CD4-positive, alpha-beta T cell treated with Interleukin-17A for 1 hour (primary cell): ENCODE data around the gene PLCG2.
"Not testable (repeated sequence)": the region's sequence is repeated elsewhere in the genome, so short reads cannot be mapped to it uniquely, and the experiment has no call there.

ENCODE experiments used
- DNase-seq: peaks from one replicate; pipeline ENCODE4 v3.0.0-alpha.2; 2020

The PLCG2 gene

DNA sequence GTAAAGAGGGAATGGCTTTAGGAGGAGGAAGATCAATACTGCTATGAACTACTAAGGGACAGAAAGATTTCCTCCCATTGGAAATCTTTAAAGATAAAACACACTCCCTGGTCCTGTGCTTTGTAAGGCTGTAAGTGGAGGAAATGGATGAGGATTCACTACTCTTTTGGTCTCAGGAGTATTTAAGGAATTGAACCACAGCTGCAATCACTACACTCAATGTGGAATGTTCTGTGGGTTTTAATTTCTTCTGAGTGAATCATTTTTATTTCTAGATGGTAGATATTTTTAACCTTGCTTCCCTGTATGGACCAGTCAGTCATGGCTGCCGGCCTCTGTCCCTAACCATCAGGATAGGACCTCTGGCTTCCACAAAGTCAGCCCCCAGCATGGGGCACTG, 166.6 kb downstream of the PLCG2 start:
- no peak for DNase-seq

DNA sequence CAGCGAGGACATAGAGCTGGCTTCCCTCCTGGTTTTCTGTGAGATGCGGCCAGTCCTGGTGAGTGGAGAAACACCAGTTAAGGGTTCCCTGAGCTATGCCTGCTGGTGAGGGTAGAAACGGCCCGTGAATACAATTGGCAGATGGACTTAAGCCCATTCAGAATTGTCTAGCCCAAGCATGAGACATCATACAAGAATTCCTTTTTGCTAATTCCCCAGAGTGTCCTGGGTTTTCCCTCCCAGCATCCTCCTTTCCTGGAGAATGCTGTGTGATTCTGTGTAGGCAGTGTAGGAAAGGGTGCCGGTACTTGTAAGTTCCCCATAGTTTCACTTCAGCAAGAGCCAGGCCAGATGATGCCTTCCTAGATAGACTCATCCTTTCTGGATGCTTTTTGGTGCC, 167.1 kb downstream of the PLCG2 start:
- no peak for DNase-seq

DNA sequence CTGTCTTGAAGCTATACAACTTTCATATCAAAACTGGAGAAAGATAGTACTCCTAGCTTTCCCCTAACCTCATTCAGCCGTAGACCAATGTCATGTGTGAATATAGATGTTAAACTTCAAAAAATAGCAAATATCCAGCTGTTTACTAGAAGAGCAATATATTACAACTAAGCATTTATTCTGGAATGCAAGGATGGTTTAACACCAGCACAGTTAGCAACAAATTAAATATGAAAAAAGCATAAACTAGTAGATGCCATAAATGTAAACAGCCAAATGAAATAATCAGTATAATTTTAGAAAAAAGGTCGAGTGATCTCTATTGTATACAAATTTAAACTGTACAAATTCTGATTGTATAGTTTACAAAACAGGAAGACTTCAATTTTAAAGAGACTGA, 172.5 kb downstream of the PLCG2 start:
- no peak for DNase-seq

DNA sequence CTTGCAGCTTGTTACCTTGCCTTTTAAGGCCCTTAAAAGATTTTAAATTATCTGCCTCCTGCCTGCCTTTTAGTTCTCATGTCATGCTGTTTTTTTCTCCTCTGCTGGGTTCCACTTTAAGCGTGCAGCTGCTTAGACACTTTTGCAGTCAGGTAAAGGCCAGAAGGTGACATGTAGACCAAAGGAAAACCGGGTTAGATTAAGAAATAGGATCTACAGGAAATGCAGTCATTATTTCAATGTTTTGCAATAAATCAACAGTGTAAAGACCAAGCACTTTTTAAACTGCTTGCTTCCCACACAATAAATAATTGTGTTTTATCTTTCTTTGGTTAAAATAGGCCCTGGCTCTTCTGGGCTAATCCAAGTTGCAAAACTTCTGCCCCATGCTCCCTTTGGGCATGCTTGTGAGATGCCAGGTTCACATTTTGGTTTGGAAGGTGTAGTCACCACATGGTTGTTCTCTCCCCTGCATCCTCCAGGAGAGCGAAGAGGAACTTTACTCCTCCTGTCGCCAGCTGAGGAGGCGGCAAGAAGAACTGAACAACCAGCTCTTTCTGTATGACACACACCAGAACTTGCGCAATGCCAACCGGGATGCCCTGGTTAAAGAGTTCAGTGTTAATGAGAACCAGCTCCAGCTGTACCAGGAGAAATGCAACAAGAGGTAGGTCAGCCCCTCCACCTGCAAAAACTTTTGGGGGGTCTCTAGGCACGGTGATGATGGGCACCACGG, 177.3 kb downstream of the PLCG2 start:
- DNase-seq = no peak

DNA sequence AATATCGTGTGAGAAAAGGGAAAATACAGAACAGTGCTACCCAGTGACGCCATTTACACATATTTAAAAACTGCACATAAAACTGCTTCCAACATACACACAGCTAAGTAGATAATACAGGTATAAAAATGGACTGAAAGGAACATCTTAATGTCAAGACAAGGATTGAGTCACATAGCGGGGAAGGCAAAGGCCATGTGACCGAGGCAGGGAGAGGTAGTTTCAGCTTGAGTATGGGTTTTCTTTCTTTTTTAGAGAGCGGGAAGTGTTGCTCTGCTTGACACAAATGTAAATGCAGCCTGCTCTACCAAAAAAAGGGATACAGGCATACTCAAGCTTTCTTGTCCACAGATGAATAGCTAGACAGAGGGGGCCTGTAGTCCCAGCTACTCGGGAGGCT, 185.7 kb downstream of the PLCG2 start:
- no peak for DNase-seq

DNA sequence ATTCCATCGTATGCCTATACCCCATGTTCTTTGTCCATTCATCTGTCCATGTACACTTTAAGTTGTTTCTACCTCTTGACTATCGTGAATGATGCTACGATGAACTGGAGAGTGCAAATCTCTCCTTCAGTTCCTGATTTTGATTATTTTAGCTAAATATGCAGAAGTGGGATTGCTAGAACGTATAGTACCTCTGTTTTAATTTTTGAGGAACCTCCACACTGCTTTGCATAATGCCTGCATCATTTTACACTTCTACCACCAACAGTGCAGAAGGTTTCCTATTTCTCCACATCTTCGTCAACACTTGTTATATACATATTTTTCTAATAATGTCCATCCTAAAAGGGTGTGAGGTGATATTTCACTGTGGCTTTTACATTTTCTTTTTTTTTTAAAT, 188.3 kb downstream of the PLCG2 start:
- DNase-seq = no peak

DNA sequence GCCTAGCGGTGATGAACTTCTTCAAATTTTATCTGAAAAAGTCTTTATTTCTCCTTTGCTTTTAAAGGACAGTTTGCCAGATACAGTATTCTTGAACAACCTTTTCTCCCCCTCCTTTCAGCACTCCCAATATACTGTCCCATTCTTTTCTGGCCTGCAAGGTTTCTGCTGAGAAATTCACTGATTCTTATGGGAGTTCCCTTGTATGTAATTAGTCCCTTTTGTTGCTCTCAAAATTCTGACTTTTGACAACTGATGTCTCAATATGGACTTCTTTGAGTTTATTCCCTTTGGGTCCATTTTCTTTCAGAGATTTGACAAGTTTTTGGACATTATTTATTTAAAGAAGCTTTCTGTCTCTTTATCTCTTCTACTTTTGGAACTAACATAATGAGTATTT, 192.8 kb downstream of the PLCG2 start:
- DNase-seq = no peak

DNA sequence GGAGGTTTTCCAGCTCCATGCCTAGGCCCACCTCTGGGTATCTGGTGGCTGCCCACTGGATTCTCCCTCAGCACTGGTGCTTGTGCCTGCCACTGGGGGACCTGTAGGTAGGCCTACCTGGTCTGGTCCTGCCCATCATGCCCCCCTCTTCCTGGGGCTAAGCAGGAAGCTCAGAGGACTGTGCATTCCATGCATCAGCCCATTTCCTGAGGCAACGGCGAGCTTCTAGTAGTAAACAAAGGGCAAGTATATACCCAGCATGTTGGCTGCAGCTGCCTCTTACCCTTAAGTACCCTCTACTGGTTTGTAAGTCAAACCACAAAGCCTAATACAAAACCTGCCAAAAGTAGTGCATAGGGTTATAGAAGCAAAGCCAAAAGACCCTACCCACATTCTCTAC, 194.6 kb downstream of the PLCG2 start:
- no peak for DNase-seq

DNA sequence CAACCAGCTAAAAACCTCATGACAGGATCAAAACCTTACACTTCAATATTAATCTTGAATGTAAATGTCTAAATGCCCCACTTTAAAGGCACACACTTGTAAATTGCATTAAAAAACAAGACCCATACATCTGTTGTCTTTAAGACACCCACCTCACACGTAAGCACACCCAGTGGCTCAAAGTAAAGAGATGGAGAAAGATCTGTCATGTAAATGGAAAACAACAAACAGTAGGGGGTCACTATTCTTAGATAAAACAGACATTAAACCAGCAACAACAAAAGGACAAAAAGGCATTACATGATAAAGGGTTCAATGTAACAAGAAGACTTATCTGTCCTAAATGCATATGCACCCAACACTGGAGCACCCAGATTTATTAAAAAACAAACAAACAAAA, 196.5 kb downstream of the PLCG2 start:
- DNase-seq = no peak

DNA sequence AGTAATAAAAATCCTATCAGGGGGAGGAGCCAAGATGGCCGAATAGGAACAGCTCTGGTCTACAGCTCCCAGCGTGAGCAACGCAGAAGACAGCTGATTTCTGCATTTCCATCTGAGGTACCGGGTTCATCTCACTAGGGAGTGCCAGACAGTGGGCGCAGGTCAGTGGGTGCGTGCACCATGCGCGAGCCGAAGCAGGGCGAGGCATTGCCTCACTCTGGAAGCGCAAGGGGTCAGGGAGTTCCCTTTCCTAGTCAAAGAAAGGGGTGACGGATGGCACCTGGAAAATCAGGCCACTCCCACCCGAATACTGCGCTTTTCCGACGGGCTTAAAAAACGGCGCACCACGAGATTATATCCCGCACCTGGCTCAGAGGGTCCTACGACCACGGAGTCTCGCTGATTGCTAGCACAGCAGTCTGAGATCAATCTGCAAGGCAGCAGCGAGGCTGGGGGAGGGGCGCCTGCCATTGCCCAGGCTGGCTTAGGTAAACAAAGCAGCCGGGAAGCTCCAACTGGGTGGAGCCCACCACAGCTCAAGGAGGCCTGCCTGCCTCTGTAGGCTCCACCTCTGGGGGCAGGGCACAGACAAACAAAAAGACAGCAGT, 198.3 kb downstream of the PLCG2 start:
- not testable (repeated sequence) for DNase-seq

DNA sequence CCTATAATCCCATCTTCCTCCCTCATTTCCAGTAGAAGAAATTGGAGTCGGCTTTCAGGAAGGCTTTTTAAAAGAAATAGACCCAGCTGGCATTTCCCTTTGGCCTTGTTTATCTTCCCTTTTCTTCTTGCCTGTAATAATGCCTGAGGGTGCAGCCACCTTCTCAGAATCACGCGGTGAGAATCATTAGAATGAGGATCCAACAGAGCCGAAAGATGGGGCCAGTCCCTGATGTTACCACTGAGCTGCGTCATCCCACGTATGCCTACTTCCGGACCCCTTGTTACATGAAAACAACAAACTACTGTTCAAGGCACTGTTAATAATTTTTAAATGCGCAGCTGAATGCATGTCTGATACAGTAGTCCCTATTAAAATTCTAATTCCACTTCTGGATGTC, 208.0 kb downstream of the PLCG2 start:
- no peak for DNase-seq

DNA sequence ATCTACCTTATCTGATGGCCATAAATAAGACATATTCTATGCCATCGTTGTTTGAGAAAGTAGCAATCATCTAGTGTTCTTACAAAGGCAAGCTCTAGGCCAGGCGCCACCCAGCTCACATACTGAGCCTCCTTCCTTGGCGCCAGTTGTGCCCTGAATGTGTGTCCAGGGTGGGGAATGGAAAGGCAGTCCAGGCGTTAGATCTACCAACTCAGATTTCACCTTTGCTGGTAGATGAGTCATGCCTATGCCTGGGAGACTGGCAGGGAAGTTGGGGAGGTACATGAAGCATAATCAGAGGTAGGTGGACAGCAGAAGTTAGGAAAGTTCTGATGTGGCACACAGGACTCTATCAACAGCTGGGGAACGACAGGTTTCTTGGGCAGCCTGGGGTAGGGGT, 208.6 kb downstream of the PLCG2 start:
- DNase-seq = no peak

DNA sequence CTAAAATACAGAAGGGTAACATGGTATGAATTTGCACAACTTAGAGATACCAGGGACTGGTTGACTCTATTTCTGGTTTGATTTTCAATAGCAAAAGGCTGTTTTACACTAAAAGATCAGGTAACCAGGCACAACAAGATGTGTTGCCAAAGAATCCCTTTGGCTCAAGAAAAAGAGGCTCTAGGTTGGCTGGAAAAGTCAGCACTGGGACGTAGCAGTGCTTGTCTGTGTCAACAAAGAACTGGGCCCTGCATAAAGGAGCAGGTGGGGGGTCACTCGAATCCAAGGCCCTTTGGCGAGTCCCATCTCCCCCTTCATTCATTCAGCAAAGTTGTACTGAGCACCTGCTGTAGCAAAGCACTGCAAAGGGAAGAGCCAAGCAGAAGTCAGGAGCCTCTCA, 213.8 kb downstream of the PLCG2 start:
- DNase-seq = no peak

DNA sequence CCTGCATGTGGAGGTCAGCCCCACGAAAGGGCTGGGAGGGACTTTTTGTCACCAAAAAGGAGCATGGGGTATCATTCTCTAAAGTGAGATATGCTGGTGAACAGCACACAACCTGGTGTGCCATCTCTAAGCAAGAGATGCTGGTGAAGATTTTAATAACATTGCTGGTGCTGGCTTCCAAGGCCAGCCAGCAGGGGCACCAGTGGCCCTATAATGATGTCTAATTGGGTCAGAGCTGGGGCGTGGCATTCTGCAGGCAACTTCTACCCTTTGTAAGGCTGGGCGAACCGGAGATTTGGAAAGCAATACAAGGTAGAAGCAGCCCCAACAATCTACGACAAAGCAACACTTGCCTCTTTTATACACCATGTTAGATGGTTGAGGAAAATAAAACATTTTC, 215.4 kb downstream of the PLCG2 start:
- no peak for DNase-seq

DNA sequence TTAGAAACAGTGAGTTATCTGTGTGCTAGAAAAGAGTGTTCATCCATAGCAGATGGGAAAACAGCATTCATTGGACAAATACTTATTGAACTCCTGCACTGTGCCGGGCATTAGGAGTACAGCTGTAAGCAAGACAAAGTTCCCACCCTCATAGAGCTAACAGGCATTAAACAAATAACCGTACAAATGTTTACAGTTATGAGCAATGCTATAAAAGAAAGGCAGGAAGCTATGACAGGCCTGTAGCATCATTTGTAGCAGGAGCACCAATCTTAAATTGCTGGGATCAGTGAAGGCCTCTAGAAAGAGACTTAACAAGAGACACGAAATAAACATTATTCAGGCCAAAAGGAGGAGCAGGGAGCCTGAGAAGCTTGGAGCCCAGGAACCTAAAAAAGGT, 216.6 kb downstream of the PLCG2 start:
- DNase-seq = no peak

DNA sequence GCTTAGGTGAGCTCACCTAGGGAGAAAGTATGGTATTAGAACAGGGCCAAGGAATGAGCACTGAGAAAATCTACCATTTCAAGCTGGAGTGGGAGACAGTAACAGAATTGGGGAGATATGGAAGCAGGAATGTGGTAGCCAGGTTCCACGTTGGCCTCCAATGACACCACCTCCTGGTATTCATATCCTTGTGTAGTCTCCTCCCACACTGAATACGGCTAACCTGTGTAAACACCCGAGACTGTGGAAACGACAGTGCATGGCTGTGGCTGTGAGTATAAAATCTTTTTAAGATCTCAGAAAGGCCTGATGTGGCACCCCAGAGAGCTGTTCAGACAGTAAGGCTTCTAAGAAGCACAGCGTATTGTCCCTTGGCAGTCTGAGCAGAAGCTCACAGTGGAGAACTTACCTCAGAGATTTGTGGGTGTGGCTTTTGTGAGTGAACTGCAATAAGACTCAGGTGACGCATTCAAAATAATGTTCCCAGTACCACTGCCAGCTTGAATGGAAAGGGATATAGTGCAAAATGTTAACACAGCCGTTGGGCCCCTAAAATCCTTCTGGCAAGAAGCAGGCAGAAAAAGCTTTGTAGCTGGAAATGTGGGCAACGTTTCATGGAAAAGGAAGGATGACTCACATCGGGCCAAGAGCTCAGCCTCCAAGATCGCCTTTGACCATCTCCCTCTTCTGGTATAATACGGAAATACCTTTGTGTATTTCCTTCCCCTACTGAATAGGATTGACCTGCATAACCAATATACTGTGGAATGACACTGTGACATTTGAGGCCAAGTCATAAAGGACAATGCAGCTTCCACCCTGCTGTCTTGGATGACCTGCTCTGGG, 217.8 kb downstream of the PLCG2 start:
- DNase-seq = no peak

DNA sequence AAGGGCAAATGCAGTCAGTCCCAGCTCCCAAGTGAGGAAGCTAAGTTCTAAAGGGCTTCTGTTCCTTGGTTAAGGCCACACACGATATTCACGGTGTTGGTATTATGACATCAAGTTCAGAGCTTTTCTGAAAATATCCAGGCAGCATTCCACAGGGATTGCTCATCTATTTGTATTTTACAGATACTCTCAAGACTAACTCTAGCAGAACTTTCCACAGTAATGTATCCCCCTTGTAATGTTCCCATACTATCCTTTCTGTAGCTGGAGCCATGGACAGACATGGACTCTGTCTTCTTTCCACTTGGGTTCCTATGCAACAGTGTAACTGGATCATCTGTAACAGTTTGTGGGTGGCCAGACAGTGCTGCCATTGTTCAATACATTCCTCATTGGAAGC, 218.6 kb downstream of the PLCG2 start:
- no peak for DNase-seq

DNA sequence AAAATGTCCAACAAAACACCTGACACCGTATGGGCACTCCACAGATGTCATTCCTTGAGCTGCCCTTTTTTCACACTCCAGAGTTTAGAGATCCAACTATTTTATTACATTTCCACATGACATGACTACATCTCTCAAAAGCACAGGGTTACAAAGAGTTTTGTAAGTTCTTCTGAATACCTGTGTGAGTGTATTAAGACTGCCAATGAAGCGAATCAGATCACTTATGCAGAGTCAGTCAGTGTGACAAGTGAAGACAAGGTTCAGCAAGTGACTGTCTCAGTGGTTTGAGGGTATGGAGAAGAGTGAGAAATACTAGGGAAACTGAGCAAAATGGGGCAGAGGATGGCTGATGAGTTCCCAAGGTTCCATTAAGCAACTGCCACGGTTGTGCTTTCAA, 223.7 kb downstream of the PLCG2 start:
- no peak for DNase-seq

DNA sequence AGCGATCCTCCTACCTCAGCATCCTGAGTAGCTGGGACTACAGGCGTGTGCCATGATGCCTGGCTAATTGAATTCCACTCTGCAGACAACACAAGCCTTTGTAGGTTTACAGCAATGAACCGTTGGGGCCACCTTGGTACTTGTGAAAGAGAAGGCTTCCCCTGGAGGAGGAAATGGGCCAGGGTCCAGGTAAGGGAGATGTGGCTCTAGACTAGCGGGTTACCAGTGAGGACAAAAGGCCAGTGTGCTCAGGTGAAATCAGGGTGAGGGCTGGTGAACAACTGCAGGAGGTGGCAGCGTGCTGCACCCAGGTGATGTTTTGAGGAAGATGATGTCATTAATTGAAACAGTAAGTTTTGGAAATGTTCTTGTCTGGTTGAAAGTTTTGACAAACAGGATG, 225.5 kb downstream of the PLCG2 start:
- no peak for DNase-seq

DNA sequence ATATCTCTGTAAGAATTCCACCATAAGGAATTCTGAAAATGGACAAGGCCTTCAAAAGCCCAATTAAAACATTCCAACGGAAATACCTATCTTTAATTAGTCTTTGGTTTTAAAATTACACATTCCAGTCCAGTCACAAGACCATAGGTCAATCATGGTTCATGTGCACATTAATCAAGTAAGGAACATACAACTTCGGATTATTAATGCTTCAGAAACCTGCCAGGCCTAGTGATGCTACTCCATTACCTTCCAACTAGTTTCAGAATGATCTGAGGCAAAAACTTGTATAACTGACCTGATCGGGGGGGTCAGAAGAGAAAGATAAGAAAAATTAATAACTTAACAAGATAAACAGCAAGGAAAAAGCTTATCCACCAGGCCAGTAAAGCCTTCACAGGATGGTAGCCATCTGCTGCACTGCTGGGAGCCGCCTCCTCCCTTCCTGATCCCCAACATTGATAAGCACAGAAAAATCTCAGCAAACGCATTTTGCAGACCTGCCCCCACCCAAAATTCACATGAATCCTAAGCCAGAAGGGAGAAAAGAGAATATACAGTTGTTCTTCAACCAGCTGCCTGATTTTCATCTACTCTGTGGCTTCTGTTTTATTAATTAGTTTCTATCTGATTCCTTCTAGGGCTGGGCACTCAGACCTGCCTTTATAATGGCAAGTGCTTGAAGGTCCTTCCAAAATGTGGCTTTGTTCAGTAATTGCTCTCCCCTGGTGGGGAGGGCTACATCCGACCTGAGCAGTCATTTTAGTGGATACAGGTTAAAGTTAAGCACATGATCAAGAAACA, 226.1 kb downstream of the PLCG2 start:
- DNase-seq = no peak

DNA sequence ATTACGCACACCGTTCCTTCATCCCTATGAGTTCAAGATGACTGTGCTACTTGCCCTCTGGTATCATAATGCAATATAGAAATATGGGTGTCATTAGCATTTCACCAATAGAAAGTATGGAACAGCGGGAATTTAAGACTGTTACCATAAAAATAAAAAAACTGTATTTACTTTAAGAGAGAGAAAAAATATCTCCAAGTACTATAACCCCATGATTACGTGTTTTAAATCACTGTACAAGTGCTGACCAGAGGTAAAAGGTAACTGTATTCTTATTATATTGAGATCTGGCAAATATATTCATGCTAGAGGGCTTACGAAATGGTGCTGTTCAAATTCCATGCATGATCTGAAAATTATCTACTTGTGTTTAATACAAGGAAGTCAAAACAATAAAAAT, 226.9 kb downstream of the PLCG2 start:
- DNase-seq = no peak

DNA sequence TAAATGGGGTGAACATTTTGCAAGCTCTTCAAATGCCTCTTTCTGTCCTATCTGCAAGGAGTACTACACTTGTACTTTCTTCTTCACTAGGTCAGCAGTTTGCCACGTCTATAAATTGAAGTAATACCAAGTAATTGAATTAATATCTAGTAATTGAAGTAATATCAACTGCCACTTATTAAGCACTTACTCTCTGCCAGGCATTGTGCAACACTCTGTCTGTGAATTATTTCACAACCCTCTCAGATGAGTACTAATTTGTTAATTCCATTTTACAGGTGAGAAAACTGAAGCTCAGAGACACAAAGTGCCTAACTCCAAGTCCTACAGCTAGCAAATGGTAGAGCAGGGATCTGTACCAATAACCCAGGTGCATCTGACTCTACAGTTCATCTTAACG, 228.1 kb downstream of the PLCG2 start:
- no peak for DNase-seq

DNA sequence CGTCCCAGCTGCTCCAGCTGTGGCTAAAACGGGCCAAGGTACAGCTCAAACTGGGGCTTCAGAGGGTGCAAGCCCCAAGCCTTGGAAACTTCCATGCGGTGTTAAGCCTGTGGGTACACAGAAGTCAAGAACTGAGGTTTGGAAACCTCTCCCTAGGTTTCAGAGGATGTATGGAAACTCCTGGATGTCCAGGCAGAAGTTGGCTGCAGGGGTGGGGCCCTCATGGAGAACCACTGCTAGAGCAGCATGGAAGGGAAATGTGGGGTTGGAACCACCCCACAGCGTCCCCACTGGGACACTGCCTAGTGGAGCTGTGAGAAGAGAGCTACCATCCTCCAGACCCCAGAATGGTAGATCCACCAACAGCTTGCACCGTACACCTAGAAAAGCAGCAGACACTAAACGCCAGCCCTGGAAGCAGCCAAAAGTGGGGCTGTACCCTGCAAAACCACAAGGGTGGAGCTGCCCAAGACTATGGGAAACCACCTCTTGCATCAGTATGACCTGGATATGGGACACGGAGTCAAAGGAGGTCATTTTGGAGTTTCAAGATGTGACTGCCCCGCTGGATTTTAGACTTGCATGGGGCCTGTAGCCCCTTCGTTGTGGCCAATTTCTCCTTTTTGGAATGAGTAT, 230.0 kb downstream of the PLCG2 start:
- no peak for DNase-seq
